HepG2 (cell line): ENCODE measurements around the gene ENTPD5. TPM values are rescaled to one million over a fixed set of nuclear protein-coding genes. Genes with fewer than 3 reads are reported as not detected.

Experiments used
- ASH2L ChIP-seq: fragments of 300-600, 200-600 bp; sonication (generic); IDR thresholded peaks from 2 replicates; pipeline ENCODE4 v1.7.0; 2017; ENCODE audit warnings: low read depth, mild to moderate bottlenecking, moderate library complexity, mixed read lengths, low read length; ENCODE audit not compliant: insufficient read length
- DR1 ChIP-seq: sonication (generic); formaldehyde crosslinking; IDR thresholded peaks from 2 replicates; pipeline ENCODE4 v1.8.0; 2021; ENCODE audit warnings: mild to moderate bottlenecking, missing genetic modification reagents, inconsistent platforms
- EED ChIP-seq: sonication (generic); formaldehyde crosslinking; IDR thresholded peaks from 2 replicates; pipeline ENCODE4 v1.5.0; 2020; ENCODE audit warnings: mild to moderate bottlenecking, missing genetic modification reagents
- FOSL2 ChIP-seq: sonication (generic); formaldehyde crosslinking; IDR thresholded peaks from 2 replicates; pipeline ENCODE4 v1.4.0; 2020; ENCODE audit warnings: missing genetic modification reagents
- MYPOP ChIP-seq: sonication (generic); formaldehyde crosslinking; IDR thresholded peaks from 2 replicates; pipeline ENCODE4 v1.8.1; 2023; ENCODE audit warnings: mild to moderate bottlenecking, moderate library complexity, missing genetic modification reagents
- NCOA5 ChIP-seq: sonication (generic); formaldehyde crosslinking; IDR thresholded peaks from 2 replicates; pipeline ENCODE4 v1.4.0; 2020; ENCODE audit warnings: missing genetic modification reagents
- PCBP2 ChIP-seq: fragments of 200-400 bp; formaldehyde crosslinking; optimal IDR thresholded peaks from 2 replicates; pipeline ENCODE3; 2018; ENCODE audit warnings: low read length, low read depth; ENCODE audit not compliant: poor library complexity, severe bottlenecking
- PRPF4 ChIP-seq: fragments of 200-400 bp; formaldehyde crosslinking; IDR thresholded peaks from 2 replicates; pipeline ENCODE4 v1.6.1; 2016; ENCODE audit warnings: low read length, low read depth; ENCODE audit not compliant: poor library complexity, severe bottlenecking
- REL ChIP-seq: sonication (generic); formaldehyde crosslinking; conservative IDR thresholded peaks from 2 replicates; pipeline ENCODE4 v1.8.0; 2022; ENCODE audit warnings: mild to moderate bottlenecking, missing genetic modification reagents, moderate library complexity
- ZKSCAN1 ChIP-seq: fragments of 150-350 bp; IDR thresholded peaks from 2 replicates; pipeline ENCODE4 v1.6.1; 2014; ENCODE audit warnings: low read length
- ZNF337 ChIP-seq: sonication (generic); formaldehyde crosslinking; IDR thresholded peaks from 2 replicates; pipeline ENCODE4 v1.5.1; 2020; ENCODE audit warnings: missing genetic modification reagents, low read depth, mild to moderate bottlenecking, borderline replicate concordance
- ZNF558 ChIP-seq: sonication (generic); formaldehyde crosslinking; IDR thresholded peaks from 2 replicates; pipeline ENCODE4 v1.9.0; 2022; ENCODE audit warnings: mild to moderate bottlenecking, missing genetic modification reagents, borderline replicate concordance
- polyA plus RNA-seq, 8 experiments: library from polyadenylated mRNA; depleted of rRNA in 3 of 8; stranded (reverse) in 7 of 8; unstranded in 1 of 8; fragments of >200 nt; fragmentation: Illumina TruSeq in 4 of 8; extraction: Trizol in 4 of 8; gene quantifications; 2 replicates each; pipeline versions ENCODE4 v1.2.1 to v1.2.3, GENCODE V29; 2011 to 2016; ENCODE audit warnings: low read depth in 4 of 8, missing spikeins in 1 of 8, mixed read lengths in 1 of 8; ENCODE audit not compliant: insufficient read depth in 1 of 8
- total RNA-seq, 5 experiments: library from RNA; depleted of rRNA; stranded (reverse); fragments of >200 nt; fragmentation: Illumina TruSeq; extraction: Trizol; gene quantifications; 2 replicates each; pipeline ENCODE4 v1.2.3, GENCODE V29; 2016; ENCODE audit warnings: low read depth in 1 of 5
- TF ChIP-seq, protein P1 (sequence below): sonication (generic); formaldehyde crosslinking; IDR thresholded peaks from 2 replicates; pipeline ENCODE4 v1.5.1; 2020; ENCODE audit warnings: missing genetic modification reagents, mild to moderate bottlenecking, borderline replicate concordance
- TF ChIP-seq, protein P2 (sequence below): fragments of 450-650 bp; IDR thresholded peaks from 2 replicates; pipeline ENCODE4 v1.6.1; 2017
- TF ChIP-seq, protein P3 (sequence below): sonication (generic); formaldehyde crosslinking; IDR thresholded peaks from 2 replicates; pipeline ENCODE4 v1.4.0; 2020; ENCODE audit warnings: missing genetic modification reagents, borderline replicate concordance
- TF ChIP-seq, protein P4 (sequence below): sonication (generic); IDR thresholded peaks from 2 replicates; pipeline ENCODE4 v1.6.1; 2016; ENCODE audit warnings: low read depth, borderline replicate concordance
- TF ChIP-seq, protein P5 (sequence below): sonication (generic); formaldehyde crosslinking; IDR thresholded peaks from 2 replicates; pipeline ENCODE4 v1.9.0; 2021; ENCODE audit warnings: missing genetic modification reagents, borderline replicate concordance

Gene ENTPD5
- total and polyA plus RNA-seq, 2 of the 13 experiments (the other 11 are each of a cell fraction or from before 2014, with no cell fraction given), result 33.8 to 43.3 TPM

- TF ChIP-seq MYPOP (CRISPR knock-in tag) (no peak), EED (no peak), ZKSCAN1 (no peak), PCBP2 (no peak), DR1 (CRISPR knock-in tag) (no peak), PRPF4 (no peak), ZNF337 (CRISPR knock-in tag) (no peak), ASH2L (no peak), REL (CRISPR knock-in tag) (no peak), NCOA5 (CRISPR knock-in tag) (no peak), ZNF558 (CRISPR knock-in tag) (no peak), FOSL2 (CRISPR knock-in tag) (peak; percentile 33; the same call in 1 of the 2 replicates)
- TF ChIP-seq, protein P1, sequence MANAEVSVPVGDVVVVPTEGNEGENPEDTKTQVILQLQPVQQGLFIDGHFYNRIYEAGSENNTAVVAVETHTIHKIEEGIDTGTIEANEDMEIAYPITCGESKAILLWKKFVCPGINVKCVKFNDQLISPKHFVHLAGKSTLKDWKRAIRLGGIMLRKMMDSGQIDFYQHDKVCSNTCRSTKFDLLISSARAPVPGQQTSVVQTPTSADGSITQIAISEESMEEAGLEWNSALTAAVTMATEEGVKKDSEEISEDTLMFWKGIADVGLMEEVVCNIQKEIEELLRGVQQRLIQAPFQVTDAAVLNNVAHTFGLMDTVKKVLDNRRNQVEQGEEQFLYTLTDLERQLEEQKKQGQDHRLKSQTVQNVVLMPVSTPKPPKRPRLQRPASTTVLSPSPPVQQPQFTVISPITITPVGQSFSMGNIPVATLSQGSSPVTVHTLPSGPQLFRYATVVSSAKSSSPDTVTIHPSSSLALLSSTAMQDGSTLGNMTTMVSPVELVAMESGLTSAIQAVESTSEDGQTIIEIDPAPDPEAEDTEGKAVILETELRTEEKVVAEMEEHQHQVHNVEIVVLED (CRISPR knock-in tag), result no peak
- TF ChIP-seq, protein P2, sequence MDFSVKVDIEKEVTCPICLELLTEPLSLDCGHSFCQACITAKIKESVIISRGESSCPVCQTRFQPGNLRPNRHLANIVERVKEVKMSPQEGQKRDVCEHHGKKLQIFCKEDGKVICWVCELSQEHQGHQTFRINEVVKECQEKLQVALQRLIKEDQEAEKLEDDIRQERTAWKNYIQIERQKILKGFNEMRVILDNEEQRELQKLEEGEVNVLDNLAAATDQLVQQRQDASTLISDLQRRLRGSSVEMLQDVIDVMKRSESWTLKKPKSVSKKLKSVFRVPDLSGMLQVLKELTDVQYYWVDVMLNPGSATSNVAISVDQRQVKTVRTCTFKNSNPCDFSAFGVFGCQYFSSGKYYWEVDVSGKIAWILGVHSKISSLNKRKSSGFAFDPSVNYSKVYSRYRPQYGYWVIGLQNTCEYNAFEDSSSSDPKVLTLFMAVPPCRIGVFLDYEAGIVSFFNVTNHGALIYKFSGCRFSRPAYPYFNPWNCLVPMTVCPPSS, result no peak
- TF ChIP-seq, protein P3, sequence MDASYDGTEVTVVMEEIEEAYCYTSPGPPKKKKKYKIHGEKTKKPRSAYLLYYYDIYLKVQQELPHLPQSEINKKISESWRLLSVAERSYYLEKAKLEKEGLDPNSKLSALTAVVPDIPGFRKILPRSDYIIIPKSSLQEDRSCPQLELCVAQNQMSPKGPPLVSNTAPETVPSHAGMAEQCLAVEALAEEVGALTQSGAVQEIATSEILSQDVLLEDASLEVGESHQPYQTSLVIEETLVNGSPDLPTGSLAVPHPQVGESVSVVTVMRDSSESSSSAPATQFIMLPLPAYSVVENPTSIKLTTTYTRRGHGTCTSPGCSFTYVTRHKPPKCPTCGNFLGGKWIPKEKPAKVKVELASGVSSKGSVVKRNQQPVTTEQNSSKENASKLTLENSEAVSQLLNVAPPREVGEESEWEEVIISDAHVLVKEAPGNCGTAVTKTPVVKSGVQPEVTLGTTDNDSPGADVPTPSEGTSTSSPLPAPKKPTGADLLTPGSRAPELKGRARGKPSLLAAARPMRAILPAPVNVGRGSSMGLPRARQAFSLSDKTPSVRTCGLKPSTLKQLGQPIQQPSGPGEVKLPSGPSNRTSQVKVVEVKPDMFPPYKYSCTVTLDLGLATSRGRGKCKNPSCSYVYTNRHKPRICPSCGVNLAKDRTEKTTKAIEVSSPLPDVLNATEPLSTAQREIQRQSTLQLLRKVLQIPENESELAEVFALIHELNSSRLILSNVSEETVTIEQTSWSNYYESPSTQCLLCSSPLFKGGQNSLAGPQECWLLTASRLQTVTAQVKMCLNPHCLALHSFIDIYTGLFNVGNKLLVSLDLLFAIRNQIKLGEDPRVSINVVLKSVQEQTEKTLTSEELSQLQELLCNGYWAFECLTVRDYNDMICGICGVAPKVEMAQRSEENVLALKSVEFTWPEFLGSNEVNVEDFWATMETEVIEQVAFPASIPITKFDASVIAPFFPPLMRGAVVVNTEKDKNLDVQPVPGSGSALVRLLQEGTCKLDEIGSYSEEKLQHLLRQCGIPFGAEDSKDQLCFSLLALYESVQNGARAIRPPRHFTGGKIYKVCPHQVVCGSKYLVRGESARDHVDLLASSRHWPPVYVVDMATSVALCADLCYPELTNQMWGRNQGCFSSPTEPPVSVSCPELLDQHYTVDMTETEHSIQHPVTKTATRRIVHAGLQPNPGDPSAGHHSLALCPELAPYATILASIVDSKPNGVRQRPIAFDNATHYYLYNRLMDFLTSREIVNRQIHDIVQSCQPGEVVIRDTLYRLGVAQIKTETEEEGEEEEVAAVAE, result no peak
- TF ChIP-seq, protein P4, sequence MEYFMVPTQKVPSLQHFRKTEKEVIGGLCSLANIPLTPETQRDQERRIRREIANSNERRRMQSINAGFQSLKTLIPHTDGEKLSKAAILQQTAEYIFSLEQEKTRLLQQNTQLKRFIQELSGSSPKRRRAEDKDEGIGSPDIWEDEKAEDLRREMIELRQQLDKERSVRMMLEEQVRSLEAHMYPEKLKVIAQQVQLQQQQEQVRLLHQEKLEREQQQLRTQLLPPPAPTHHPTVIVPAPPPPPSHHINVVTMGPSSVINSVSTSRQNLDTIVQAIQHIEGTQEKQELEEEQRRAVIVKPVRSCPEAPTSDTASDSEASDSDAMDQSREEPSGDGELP, result 0 out of 2 replicates have a peak, but pooled peaks have one; percentile 12
- TF ChIP-seq, protein P5, sequence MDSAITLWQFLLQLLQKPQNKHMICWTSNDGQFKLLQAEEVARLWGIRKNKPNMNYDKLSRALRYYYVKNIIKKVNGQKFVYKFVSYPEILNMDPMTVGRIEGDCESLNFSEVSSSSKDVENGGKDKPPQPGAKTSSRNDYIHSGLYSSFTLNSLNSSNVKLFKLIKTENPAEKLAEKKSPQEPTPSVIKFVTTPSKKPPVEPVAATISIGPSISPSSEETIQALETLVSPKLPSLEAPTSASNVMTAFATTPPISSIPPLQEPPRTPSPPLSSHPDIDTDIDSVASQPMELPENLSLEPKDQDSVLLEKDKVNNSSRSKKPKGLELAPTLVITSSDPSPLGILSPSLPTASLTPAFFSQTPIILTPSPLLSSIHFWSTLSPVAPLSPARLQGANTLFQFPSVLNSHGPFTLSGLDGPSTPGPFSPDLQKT (CRISPR knock-in tag), result no peak
Measured at GRCh38 chr14:73995977-73996378, 23.1 kb downstream of the ENTPD5 start (continued).
